GM12872 (cell line): ENCODE data around the gene CTU2.

ENCODE experiments used
- CTCF ChIP-seq: IDR thresholded peaks from 3 replicates; pipeline ENCODE4 v1.5.1; 2011; ENCODE audit warnings: low read depth, mild to moderate bottlenecking, low read length, moderate library complexity; ENCODE audit not compliant: insufficient read depth

Gene CTU2

GRCh38 chr16:88694221-88695087 is 11.8 kb upstream of the CTU2 start:
- no peak for TF ChIP-seq CTCF

- no peak for TF ChIP-seq CTCF
Measured at GRCh38 chr16:88695218-88695617, 11.1 kb upstream of the CTU2 start.

GRCh38 chr16:88695753-88696152 is 10.6 kb upstream of the CTU2 start:
- no peak for TF ChIP-seq CTCF

- TF ChIP-seq CTCF: no peak
Measured at GRCh38 chr16:88696441-88696840, 9.9 kb upstream of the CTU2 start.

- no peak for TF ChIP-seq CTCF
Measured at GRCh38 chr16:88697116-88697830, 9.0 kb upstream of the CTU2 start.

GRCh38 chr16:88697831-88698615 is 8.3 kb upstream of the CTU2 start:
- TF ChIP-seq CTCF: peak; percentile 39

- TF ChIP-seq CTCF: no peak
Measured at GRCh38 chr16:88698646-88699045, 7.7 kb upstream of the CTU2 start.
